Suppressor macrophage treated with lipopolysaccharide for 4 hours (primary cell): ENCODE results near the gene SLC40A1.

Source experiments
- DNase-seq: peaks from one replicate; pipeline ENCODE4 v3.0.0-alpha.2; 2020

The SLC40A1 gene

GRCh38 chr2:189599245-189599644, 18.7 kb upstream of the SLC40A1 start:
- no peak for DNase-seq

- DNase-seq: no peak
These were observed 14.8 kb upstream of the SLC40A1 start for GRCh38 chr2:189595417-189595816.

- no peak for DNase-seq
These were observed 13.7 kb upstream of the SLC40A1 start for GRCh38 chr2:189594305-189594704.

- no peak for DNase-seq
These were observed 12.5 kb upstream of the SLC40A1 start for GRCh38 chr2:189593115-189593514.

GRCh38 chr2:189592353-189592984, 11.9 kb upstream of the SLC40A1 start:
- no peak for DNase-seq

- DNase-seq: no peak
These were observed 7.2 kb upstream of the SLC40A1 start for GRCh38 chr2:189587780-189588179.

GRCh38 chr2:189585226-189585756, 4.7 kb upstream of the SLC40A1 start:
- DNase-seq: no peak

- DNase-seq: no peak
These were observed 4.1 kb upstream of the SLC40A1 start for GRCh38 chr2:189584686-189585085.

- no peak for DNase-seq
These were observed 2.9 kb upstream of the SLC40A1 start for GRCh38 chr2:189583227-189584198.

GRCh38 chr2:189582809-189583192, 2.2 kb upstream of the SLC40A1 start:
- peak; percentile 16 for DNase-seq

GRCh38 chr2:189582140-189582808, 1.7 kb upstream of the SLC40A1 start:
- DNase-seq: no peak

- no peak for DNase-seq
These were observed 961 bp upstream of the SLC40A1 start for GRCh38 chr2:189581354-189582139.

GRCh38 chr2:189580241-189580651, 340 bp downstream of the SLC40A1 start:
- peak; percentile 9 for DNase-seq

GRCh38 chr2:189579585-189580186, 900 bp downstream of the SLC40A1 start:
- peak; percentile 82 for DNase-seq

- no peak for DNase-seq
These were observed 2.2 kb downstream of the SLC40A1 start for GRCh38 chr2:189578272-189578950.

- DNase-seq: no peak
These were observed 3.5 kb downstream of the SLC40A1 start for GRCh38 chr2:189577121-189577520.

GRCh38 chr2:189576396-189576795, 4.2 kb downstream of the SLC40A1 start:
- DNase-seq: no peak

- DNase-seq: no peak
These were observed 5.7 kb downstream of the SLC40A1 start for GRCh38 chr2:189574793-189575475.

- DNase-seq: no peak
These were observed 10.0 kb downstream of the SLC40A1 start for GRCh38 chr2:189570570-189571031.

GRCh38 chr2:189569295-189569910, 11.2 kb downstream of the SLC40A1 start:
- DNase-seq: peak; percentile 63
